NCI-H2227 treated with DMSO at 0.1 percent for 48 hours (cell line): ENCODE measurements around the gene CEACAM5.
A peak's percentile ranks its signal among the peaks of the same experiment; 100 is the strongest.
"Not testable (repeated sequence)": the region's sequence is repeated elsewhere in the genome, so short reads cannot be mapped to it uniquely, and the experiment has no call there.

Experiments
- DNase-seq: peaks from one replicate; lab custom pipeline; 2025; lab: John Stamatoyannopoulos, UW

Gene CEACAM5

GRCh38 chr19:41740415-41741243, 32.2 kb downstream of the CEACAM5 start:
- no peak for DNase-seq

GRCh38 chr19:41741244-41741554, 32.8 kb downstream of the CEACAM5 start:
- no peak for DNase-seq

GRCh38 chr19:41744850-41745249, 36.4 kb downstream of the CEACAM5 start:
- DNase-seq: no peak

- no peak for DNase-seq
These were observed 37.3 kb downstream of the CEACAM5 start for GRCh38 chr19:41745756-41746155.

- DNase-seq: peak; percentile 86
These were observed 38.3 kb downstream of the CEACAM5 start for GRCh38 chr19:41746593-41747227.

- no peak for DNase-seq
These were observed 39.6 kb downstream of the CEACAM5 start for GRCh38 chr19:41748012-41748411.

GRCh38 chr19:41750248-41751134, 42.1 kb downstream of the CEACAM5 start:
- not testable (repeated sequence) for DNase-seq

GRCh38 chr19:41753159-41753558, 44.7 kb downstream of the CEACAM5 start:
- DNase-seq: peak; percentile 64

- DNase-seq: peak; percentile 45
These were observed 45.6 kb downstream of the CEACAM5 start for GRCh38 chr19:41753936-41754529.

GRCh38 chr19:41755328-41755913, 47.0 kb downstream of the CEACAM5 start, which contains the start of gene CEACAM6:
Gene CEACAM6 (plus strand): TSS chr19:41755530. CDS start chr19:41755639, 109 bp downstream.
- no peak for DNase-seq

- no peak for DNase-seq
These were observed 50.4 kb downstream of the CEACAM5 start for GRCh38 chr19:41758846-41759245.

- DNase-seq: no peak
These were observed 58.7 kb downstream of the CEACAM5 start for GRCh38 chr19:41767115-41767514.

- not testable (repeated sequence) for DNase-seq
These were observed 59.7 kb downstream of the CEACAM5 start for GRCh38 chr19:41768105-41768504.

GRCh38 chr19:41769608-41770007, 61.2 kb downstream of the CEACAM5 start:
- no peak for DNase-seq

- DNase-seq: no peak
These were observed 63.0 kb downstream of the CEACAM5 start for GRCh38 chr19:41771410-41771809.

GRCh38 chr19:41774515-41774980, 66.1 kb downstream of the CEACAM5 start:
- no peak for DNase-seq

GRCh38 chr19:41776700-41777099, 68.3 kb downstream of the CEACAM5 start:
- no peak for DNase-seq
